MM.1S (cell line): ENCODE measurements around the gene NAA35.

Source experiments
- CTCF ChIP-seq: fragments of 300-600 bp; sonication (generic); IDR thresholded peaks from 2 replicates; pipeline ENCODE4 v1.5.1; 2016; ENCODE audit warnings: antibody characterized with exemption, low read length, mixed read lengths
- EZH2phosphoT487 ChIP-seq: fragments of 300-600 bp; sonication (generic); IDR thresholded peaks from 2 replicates; pipeline ENCODE4 v1.6.1; 2018; ENCODE audit warnings: antibody characterized with exemption, low read length

- TF ChIP-seq CTCF = no peak
- no peak for TF ChIP-seq EZH2phosphoT487
Observed at GRCh38 chr9:86021166-86021565, 80.2 kb downstream of the NAA35 start.
